Measurements from ENCODE around the gene PKP2.

- TF ChIP-seq CTCF (IDR thresholded peaks at IDR 0.05) (no peak), POLR2A (IDR thresholded peaks at IDR 0.05) (no peak)
These were observed 18.7 kb downstream of the PKP2 start for GRCh38 chr12:32877601-32878459.

Data from vagina (tissue), 2 donors.